Measurements from ENCODE around the gene EGF.

DNA sequence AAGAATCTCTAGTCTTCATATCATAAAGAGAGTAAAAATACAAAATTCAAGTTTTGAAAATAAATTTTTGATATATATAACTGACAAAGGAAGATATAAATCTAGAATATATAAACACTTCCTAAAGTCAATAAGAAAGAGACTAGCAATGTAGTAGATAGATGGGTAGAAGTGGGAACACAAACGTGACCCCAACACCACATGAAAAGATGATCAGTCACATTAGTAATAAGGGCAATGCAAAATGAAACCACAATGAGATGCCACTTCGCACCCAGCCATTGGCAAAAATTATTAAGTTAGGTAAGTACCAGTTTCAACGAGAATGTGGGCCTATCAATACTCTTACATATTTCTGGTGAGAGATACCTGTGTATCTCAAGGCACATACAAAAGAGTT, 106.5 kb downstream of the EGF start:
- TF ChIP-seq, protein P1, sequence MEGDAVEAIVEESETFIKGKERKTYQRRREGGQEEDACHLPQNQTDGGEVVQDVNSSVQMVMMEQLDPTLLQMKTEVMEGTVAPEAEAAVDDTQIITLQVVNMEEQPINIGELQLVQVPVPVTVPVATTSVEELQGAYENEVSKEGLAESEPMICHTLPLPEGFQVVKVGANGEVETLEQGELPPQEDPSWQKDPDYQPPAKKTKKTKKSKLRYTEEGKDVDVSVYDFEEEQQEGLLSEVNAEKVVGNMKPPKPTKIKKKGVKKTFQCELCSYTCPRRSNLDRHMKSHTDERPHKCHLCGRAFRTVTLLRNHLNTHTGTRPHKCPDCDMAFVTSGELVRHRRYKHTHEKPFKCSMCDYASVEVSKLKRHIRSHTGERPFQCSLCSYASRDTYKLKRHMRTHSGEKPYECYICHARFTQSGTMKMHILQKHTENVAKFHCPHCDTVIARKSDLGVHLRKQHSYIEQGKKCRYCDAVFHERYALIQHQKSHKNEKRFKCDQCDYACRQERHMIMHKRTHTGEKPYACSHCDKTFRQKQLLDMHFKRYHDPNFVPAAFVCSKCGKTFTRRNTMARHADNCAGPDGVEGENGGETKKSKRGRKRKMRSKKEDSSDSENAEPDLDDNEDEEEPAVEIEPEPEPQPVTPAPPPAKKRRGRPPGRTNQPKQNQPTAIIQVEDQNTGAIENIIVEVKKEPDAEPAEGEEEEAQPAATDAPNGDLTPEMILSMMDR (IDR thresholded peaks at IDR 0.05): no peak
- TF ChIP-seq POLR2AphosphoS5 (IDR thresholded peaks at IDR 0.05) (no peak), POLR2A (IDR thresholded peaks at IDR 0.05) (no peak)
